ENCODE measurements around the gene NDUFS6.

- TF ChIP-seq CTCF (IDR thresholded peaks at IDR 0.05) (no peak), POLR2A (IDR thresholded peaks at IDR 0.05) (no peak)
Measured at GRCh38 chr5:1776831-1777230, 24.4 kb upstream of the NDUFS6 start.
